Inferior parietal cortex (tissue), 1 donor: ENCODE results near the gene C12orf60.
"Not testable (repeated sequence)": the region's sequence is repeated elsewhere in the genome, so short reads cannot be mapped to it uniquely, and the experiment has no call there.

Experiments used
- DNase-seq: peaks from one replicate; pipeline ENCODE4 v3.0.0-alpha.2; 2016; ENCODE audit errors: extremely low spot score

The C12orf60 gene, protein sequence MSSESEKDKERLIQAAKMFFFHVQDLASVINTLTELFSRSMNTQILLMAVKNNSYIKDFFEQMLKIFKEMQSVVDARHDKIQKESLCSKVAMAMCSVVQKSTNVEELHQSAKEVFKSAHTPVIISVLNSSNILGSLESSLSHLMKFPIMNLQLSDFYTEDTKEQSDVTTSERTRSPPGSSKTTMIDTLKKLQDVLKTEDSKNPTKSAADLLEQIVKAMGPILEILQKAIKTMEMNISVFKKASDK

GRCh38 chr12:14803011-14803829, at the start of gene C12orf60, which contains the start of gene WBP11:
TSS of gene C12orf60 (plus strand) at chr12:14803670. CDS start at chr12:14822936, 19,266 bp downstream.
TSS of gene WBP11 (minus strand) at chr12:14803478. CDS start at chr12:14801383, 2,095 bp downstream.
- DNase-seq: peak; percentile 99

GRCh38 chr12:14756334-14757143, 46.9 kb upstream of the C12orf60 start:
- no peak for DNase-seq

DNA sequence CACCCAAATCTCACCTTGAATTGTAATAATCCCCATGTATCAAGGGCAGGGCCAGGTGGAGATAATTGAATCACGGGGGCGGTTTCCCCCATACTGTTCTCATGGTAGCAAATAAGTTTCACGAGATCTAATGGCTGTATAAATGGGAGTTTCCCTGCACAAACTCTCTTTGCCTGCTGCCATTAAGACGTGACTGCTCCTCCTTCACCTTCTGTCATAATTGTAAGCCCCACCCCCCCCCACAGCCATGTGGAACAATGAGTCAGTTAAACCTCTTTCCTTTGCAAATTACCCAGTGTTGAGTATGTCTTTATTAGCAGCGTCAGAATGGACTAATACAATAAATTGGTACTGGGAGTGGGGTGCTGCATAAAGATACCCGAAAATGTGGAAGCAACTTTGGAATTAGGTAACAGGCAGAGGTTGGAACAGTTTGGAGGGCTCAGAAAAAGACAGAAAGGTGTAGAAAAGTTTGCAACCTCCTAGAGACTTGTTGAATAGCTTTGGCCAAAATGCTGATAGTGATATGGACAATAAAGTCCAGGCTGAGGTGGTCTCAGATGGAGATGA, 43.7 kb upstream of the C12orf60 start:
- DNase-seq: not testable (repeated sequence)

DNA sequence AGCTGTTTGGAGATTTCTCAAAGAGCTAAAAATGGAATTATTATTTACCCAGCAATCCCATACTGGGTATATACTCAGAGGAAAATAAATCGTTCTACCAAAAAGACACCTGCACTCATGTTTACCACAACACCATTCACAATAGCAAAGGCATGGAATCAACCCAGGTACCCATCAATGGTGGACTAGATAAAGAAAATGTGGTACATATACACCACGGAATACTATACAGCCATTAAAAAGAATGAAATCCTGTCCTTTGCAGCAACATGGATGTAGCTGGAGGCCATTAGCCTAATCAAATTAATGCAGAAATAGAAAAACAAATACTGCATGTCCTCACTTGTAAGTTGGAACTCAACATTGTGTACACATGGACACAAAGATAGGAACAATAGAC, 38.1 kb upstream of the C12orf60 start:
- DNase-seq: no peak

- DNase-seq: not testable (repeated sequence)
Observed at GRCh38 chr12:14766020-14766419, 37.5 kb upstream of the C12orf60 start.

DNA sequence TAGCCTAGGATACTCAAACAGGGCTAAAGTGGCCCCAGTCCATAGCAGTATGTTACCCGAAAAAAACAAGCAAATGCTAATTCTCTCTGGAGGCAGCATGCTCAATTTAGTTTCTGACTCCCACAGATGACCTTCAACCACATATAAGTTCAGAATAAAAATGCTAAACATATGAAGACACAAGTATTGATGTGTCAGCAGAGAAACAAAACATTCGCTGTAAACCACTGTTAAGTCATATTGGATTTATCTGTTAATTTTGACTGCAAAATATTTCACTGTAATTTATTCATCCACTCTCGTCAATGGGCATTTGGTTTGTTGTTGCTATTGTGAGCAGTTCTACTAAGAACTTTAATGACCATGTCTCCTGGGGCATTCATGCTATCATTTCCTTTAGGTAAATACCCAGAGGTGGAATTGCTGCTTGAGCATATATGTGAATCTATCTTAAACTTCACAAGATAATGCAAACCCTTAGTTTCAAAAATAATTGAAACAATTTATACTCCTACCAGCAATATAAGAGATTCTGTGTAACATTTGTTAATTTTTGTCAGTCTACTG, 36.7 kb upstream of the C12orf60 start:
- DNase-seq: no peak

- no peak for DNase-seq
Observed at GRCh38 chr12:14767617-14768016, 35.9 kb upstream of the C12orf60 start.

DNA sequence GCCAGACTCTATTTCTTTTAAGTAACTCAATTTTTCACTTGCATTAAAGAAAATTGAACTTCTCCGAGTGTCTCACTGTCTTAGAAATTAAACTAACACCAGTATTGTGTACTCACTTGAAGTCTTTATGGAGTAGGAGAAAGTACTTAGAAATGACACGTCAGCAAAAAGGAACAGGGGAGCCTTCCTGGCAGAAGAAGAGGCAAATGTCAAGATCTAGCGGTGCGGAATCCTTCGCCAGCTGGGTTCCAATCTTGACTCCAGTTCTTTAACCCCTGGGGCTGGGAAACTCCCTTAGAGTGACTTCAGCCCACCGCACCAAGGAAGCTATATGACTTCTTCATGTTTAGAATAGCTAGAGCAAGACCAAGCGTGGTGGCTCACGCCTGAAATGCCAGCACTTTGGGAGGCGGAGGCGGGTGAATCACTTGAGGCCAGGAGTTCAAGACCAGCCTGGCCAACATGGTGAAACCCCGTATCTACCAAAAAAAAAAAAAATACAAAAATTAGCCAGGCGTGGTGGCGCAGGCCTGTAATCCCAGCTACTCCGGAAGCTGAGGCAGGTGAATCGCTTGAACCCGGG, 34.6 kb upstream of the C12orf60 start:
- no peak for DNase-seq

DNA sequence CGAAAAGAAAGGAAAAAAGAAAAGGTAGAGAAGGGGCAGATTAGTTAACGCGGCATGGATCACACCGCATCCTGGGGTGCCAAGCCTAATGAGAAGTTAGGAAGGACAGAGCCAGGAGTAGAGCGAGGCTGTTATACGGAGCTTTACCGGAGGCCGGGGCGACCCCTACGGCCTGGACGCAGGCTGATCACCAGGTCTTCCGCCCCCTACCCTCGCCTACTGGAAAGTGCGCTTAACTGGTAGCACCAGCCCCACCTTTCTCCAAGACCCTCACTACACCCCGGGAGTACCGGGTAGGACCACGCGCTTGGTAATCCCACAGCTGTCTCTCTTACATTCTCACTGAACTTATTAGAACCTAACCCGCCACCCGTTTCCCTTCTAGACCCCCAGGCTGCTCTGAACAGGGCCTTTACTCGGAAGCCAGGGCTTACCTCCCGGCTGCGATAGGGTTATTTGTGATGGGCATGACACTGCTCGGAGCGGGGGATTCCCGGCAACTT, 34.0 kb upstream of the C12orf60 start:
- no peak for DNase-seq

DNA sequence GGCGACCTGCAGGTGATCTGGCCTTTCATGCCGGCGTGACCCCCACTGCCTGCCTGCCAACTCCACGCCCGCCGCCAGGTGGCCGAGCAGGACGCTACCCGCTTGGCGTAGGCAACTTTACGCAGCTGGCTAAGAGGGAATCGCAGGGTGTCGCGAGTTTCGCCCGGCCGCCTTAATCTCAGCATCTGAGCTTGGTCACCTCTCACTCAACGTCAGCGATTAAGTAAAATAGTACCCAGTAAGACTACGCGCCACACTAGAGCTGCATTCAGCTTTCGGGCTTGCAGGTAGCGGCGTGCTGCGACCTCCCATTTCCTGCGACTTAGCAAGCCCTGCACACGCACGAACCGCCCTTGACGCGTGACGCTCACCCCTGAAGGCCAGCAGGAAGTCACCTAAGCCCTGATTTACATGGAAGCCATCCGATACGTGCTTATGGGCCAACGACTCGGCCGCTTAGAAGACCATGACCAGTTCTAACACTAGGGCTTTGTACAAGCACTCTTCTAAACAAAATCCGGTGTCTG, 33.4 kb upstream of the C12orf60 start:
- DNase-seq: peak; percentile 55

GRCh38 chr12:14770496-14771461, 32.7 kb upstream of the C12orf60 start:
- DNase-seq: peak; percentile 97

DNA sequence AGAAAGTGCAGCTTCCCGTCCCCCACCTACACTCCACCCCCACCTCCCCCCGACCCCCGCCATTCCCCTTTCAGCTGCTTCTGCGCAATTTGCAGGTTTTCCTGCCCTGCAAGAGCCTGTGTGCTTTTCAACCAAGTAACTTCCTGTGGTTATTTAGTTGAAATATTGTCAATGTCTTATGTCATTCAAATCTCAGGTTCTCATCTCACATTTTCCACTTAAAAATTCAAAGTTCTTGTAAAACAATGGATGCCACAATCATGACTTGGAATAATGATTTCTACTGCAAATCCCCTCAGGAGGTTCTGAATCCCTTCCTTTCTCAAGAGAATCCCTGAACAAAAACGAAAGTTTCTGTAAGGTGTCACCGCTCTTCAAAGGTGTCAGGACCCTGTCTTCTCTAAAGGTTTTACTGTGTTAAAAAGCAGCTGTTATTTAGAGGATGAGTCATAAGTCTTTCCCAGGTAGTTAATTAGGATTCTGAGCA, 31.8 kb upstream of the C12orf60 start:
- no peak for DNase-seq

- DNase-seq: no peak
Observed at GRCh38 chr12:14772946-14773345, 30.5 kb upstream of the C12orf60 start.

DNA sequence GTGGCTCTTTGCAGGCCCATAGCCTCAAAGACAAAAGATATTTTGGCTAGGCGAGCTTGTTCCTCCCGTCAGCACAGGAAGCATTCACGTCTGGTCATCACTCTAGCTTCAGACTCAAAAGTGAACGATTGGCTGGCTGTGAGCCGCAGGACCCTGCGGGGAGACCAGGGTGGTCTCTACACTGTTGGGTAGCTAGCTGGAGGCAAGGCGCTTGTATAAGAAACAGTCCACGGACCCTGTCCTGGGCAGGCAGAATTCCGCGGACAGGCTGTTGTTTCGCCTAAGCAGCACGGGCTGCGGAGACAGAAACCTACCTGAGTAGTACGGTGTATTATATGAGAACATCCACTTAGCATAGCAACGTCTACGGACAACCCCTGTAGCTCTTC, 29.8 kb upstream of the C12orf60 start:
- DNase-seq: no peak

DNA sequence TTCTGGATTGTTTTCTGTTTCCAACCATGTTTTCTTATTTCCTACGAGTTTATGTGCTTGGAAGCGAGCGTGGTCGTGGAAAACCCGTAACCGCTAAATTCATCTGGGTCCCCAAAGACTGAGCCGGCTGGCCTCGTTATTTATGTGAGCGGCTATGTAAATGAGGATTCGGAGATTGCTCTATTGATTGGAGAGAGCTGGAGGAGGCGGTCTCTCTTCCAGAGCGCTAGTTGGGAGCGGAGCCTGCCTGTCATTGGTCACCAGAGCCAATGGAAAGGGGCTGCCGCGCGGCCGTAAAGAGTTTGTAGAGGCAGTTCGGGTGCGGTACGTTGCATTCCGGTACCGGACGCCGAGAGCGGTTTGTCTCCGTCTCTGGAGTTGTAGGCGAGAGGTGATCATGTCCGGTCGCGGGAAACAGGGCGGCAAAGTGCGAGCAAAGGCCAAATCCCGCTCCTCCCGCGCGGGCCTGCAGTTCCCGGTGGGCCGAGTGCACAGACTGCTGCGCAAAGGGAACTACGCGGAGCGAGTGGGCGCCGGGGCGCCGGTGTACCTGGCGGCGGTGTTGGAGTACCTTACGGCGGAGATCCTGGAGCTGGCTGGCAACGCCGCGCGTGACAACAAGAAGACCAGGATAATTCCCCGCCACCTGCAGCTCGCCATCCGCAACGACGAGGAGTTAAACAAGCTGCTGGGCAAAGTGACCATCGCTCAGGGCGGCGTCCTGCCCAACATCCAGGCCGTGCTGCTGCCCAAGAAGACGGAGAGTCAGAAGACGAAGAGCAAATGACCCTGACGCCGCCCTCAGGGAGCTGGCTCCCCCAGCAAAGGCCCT, 29.2 kb upstream of the C12orf60 start:
- peak; percentile 94 for DNase-seq

DNA sequence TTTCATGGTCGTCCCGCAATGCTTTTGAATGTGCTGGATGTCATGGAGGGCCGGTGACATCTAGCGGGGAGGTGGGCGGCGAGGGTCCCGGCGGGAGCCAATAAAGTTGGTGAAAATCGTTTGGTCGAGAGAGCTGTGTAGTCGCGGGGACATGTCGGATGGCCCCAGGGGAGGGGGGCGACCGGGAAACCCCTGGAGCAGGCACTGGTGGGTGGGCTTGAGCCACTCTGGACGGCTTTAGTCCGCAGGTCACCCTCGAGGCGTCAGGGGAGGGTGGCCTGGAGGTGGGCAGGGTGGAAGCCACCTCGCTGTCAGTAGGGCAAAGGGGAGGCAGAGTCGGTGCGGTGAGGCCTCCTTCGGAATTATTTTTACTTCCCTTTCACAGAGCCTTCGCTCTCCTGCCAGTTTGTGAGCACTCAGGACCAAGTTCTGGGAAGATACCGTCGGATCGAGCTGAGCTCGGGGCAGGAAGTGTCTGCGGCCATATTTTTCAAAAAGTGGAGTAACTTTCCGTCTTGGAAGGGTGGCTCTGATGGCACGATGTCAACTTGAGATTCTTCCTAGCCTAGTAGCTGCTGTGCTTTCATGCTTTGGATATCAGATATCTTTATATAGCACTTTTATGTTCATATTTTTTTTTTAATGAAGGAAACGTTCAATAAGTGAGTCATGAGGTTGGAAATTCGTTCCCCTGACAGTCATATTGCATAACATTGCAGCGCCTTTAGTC, 28.4 kb upstream of the C12orf60 start:
- no peak for DNase-seq

DNA sequence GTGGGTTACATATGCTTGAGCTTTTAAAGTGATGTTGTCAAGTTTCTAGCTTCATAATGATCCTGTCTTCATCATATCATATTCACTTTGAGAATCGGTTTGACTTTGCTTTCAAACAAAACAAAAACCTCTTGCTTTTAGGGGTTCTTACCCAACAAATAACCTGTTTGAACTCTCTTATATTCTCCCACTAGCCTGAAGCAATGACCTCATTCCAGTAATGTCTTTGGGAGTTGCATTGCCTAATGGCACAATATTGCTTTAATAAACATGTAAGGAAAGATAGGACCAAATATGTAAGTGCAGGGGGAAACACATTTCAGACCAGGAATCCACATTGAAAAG, 27.9 kb upstream of the C12orf60 start:
- DNase-seq: no peak
